SK-N-SH treated with all-trans-retinoic acid at 6 μM for 48 hours (cell line): ENCODE measurements around the gene TMCC3.
"Not testable (repeated sequence)": the region's sequence is repeated elsewhere in the genome, so short reads cannot be mapped to it uniquely, and the experiment has no call there.

Experiments
- ATAC-seq: fragments of 200-7000 bp; cut with Tn5 transposase; 3 replicates; pipeline ENCODE4 v1.9.1; 2020; ENCODE audit warnings: mild to moderate bottlenecking, moderate library complexity
- ARNTL ChIP-seq: fragments of 450-650 bp; formaldehyde crosslinking; IDR thresholded peaks from 2 replicates; pipeline ENCODE4 v1.5.0; 2020; ENCODE audit warnings: low read depth, mild to moderate bottlenecking, moderate library complexity, borderline replicate concordance
- BACH2 ChIP-seq: fragments of 250-450 bp; sonication (Bioruptor Pico); IDR thresholded peaks from 2 replicates; pipeline ENCODE4 v1.9.0; 2021; ENCODE audit warnings: mild to moderate bottlenecking, borderline replicate concordance
- CREB5 ChIP-seq: fragments of 250-450 bp; sonication (Bioruptor Pico); IDR thresholded peaks from 2 replicates; pipeline ENCODE4 v1.5.1; 2020; ENCODE audit warnings: low read depth, mild to moderate bottlenecking, moderate library complexity
- CSDC2 ChIP-seq: fragments of 250-450 bp; sonication (Bioruptor Pico); IDR thresholded peaks from 2 replicates; pipeline ENCODE4 v1.5.0; 2020; ENCODE audit warnings: mild to moderate bottlenecking, moderate library complexity
- CSRNP3 ChIP-seq: fragments of 250-450 bp; sonication (Bioruptor Pico); IDR thresholded peaks from 2 replicates; pipeline ENCODE4 v1.5.1; 2021; ENCODE audit warnings: mild to moderate bottlenecking, moderate library complexity
- ESRRG ChIP-seq: fragments of 250-450 bp; sonication (Bioruptor Pico); IDR thresholded peaks from 2 replicates; pipeline ENCODE4 v1.6.1; 2021; ENCODE audit warnings: mild to moderate bottlenecking
- GLIS3 ChIP-seq: fragments of 250-450 bp; sonication (Bioruptor Pico); IDR thresholded peaks from 2 replicates; pipeline ENCODE4 v1.5.0; 2020; ENCODE audit warnings: mild to moderate bottlenecking, moderate library complexity
- ISL1 ChIP-seq: fragments of 250-450 bp; sonication (Bioruptor Pico); IDR thresholded peaks from 2 replicates; pipeline ENCODE4 v2.1.2; 2022; ENCODE audit warnings: mild to moderate bottlenecking, moderate library complexity
- TCF4 ChIP-seq: fragments of 250-450 bp; sonication (Bioruptor Pico); IDR thresholded peaks from 2 replicates; pipeline ENCODE4 v1.8.0; 2021; ENCODE audit warnings: mild to moderate bottlenecking, moderate library complexity, borderline replicate concordance
- TOX ChIP-seq: fragments of 250-450 bp; sonication (Bioruptor Pico); IDR thresholded peaks from 2 replicates; pipeline ENCODE4 v1.8.0; 2021; ENCODE audit warnings: mild to moderate bottlenecking, moderate library complexity, borderline replicate concordance
- ZC3H10 ChIP-seq: fragments of 250-450 bp; sonication (Bioruptor Pico); IDR thresholded peaks from 2 replicates; pipeline ENCODE4 v1.5.1; 2021; ENCODE audit warnings: mild to moderate bottlenecking, moderate library complexity
- ZFP30 ChIP-seq: fragments of 450-650 bp; formaldehyde crosslinking; IDR thresholded peaks from 2 replicates; pipeline ENCODE4 v1.5.0; 2022; ENCODE audit warnings: mild to moderate bottlenecking, moderate library complexity
- ZNF70 ChIP-seq: fragments of 450-650 bp; formaldehyde crosslinking; IDR thresholded peaks from 2 replicates; pipeline ENCODE4 v1.5.0; 2020; ENCODE audit warnings: mild to moderate bottlenecking, moderate library complexity
- ZNF8 ChIP-seq: fragments of 450-650 bp; formaldehyde crosslinking; IDR thresholded peaks from 2 replicates; pipeline ENCODE4 v1.5.0; 2020; ENCODE audit warnings: mild to moderate bottlenecking, moderate library complexity
- TF ChIP-seq, protein P1 (sequence below): fragments of 250-450 bp; sonication (Bioruptor Pico); IDR thresholded peaks from 2 replicates; pipeline ENCODE4 v1.5.0; 2020; ENCODE audit warnings: mild to moderate bottlenecking, moderate library complexity
- TF ChIP-seq, protein P2 (sequence below): fragments of 250-450 bp; sonication (Bioruptor Pico); IDR thresholded peaks from 2 replicates; pipeline ENCODE4 v1.8.0; 2021; ENCODE audit warnings: low read depth, mild to moderate bottlenecking, moderate library complexity, borderline replicate concordance
- TF ChIP-seq, protein P3 (sequence below): fragments of 250-450 bp; sonication (Bioruptor Pico); IDR thresholded peaks from 2 replicates; pipeline ENCODE4 v1.8.0; 2020; ENCODE audit warnings: mild to moderate bottlenecking, moderate library complexity, borderline replicate concordance

Gene TMCC3

DNA sequence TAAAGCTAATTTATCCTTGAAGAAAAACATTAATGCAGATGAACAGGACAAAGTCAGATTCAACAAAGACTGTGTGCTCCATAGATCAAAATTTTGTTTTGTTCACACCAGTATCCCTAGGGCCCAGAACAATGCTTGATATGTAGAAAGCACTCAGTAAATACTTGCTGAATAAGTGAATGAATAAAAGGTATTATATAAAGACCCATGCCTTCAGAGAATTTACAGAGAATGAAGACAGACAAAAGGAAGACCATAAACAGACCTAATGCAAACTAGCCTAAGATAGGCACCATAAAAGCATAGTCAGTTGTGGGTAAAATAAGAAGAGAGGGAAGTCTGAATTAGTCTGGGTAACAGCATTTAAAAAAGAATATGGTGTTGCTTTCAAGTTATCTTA lies 47.3 kb upstream of the TMCC3 start:
- TF ChIP-seq CREB5 (CRISPR knock-in tag) (no peak), ZFP30 (no peak), CSDC2 (CRISPR knock-in tag) (no peak), BACH2 (no peak), ZNF8 (CRISPR knock-in tag) (no peak), ARNTL (CRISPR knock-in tag) (no peak), ISL1 (CRISPR knock-in tag) (no peak), CSRNP3 (CRISPR knock-in tag) (no peak), ZC3H10 (no peak), TOX (CRISPR knock-in tag) (no peak), ESRRG (CRISPR knock-in tag) (no peak), ZNF70 (CRISPR knock-in tag) (no peak)
- TF ChIP-seq, protein P1, sequence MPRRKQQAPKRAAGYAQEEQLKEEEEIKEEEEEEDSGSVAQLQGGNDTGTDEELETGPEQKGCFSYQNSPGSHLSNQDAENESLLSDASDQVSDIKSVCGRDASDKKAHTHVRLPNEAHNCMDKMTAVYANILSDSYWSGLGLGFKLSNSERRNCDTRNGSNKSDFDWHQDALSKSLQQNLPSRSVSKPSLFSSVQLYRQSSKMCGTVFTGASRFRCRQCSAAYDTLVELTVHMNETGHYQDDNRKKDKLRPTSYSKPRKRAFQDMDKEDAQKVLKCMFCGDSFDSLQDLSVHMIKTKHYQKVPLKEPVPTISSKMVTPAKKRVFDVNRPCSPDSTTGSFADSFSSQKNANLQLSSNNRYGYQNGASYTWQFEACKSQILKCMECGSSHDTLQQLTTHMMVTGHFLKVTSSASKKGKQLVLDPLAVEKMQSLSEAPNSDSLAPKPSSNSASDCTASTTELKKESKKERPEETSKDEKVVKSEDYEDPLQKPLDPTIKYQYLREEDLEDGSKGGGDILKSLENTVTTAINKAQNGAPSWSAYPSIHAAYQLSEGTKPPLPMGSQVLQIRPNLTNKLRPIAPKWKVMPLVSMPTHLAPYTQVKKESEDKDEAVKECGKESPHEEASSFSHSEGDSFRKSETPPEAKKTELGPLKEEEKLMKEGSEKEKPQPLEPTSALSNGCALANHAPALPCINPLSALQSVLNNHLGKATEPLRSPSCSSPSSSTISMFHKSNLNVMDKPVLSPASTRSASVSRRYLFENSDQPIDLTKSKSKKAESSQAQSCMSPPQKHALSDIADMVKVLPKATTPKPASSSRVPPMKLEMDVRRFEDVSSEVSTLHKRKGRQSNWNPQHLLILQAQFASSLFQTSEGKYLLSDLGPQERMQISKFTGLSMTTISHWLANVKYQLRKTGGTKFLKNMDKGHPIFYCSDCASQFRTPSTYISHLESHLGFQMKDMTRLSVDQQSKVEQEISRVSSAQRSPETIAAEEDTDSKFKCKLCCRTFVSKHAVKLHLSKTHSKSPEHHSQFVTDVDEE (CRISPR knock-in tag), result no peak
- TF ChIP-seq, protein P2, sequence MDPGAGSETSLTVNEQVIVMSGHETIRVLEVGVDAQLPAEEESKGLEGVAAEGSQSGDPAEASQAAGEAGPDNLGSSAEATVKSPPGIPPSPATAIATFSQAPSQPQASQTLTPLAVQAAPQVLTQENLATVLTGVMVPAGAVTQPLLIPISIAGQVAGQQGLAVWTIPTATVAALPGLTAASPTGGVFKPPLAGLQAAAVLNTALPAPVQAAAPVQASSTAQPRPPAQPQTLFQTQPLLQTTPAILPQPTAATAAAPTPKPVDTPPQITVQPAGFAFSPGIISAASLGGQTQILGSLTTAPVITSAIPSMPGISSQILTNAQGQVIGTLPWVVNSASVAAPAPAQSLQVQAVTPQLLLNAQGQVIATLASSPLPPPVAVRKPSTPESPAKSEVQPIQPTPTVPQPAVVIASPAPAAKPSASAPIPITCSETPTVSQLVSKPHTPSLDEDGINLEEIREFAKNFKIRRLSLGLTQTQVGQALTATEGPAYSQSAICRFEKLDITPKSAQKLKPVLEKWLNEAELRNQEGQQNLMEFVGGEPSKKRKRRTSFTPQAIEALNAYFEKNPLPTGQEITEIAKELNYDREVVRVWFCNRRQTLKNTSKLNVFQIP (CRISPR knock-in tag), result no peak
- TF ChIP-seq, protein P3, sequence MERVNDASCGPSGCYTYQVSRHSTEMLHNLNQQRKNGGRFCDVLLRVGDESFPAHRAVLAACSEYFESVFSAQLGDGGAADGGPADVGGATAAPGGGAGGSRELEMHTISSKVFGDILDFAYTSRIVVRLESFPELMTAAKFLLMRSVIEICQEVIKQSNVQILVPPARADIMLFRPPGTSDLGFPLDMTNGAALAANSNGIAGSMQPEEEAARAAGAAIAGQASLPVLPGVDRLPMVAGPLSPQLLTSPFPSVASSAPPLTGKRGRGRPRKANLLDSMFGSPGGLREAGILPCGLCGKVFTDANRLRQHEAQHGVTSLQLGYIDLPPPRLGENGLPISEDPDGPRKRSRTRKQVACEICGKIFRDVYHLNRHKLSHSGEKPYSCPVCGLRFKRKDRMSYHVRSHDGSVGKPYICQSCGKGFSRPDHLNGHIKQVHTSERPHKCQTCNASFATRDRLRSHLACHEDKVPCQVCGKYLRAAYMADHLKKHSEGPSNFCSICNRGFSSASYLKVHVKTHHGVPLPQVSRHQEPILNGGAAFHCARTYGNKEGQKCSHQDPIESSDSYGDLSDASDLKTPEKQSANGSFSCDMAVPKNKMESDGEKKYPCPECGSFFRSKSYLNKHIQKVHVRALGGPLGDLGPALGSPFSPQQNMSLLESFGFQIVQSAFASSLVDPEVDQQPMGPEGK, result no peak
- ATAC-seq, result no peak

DNA sequence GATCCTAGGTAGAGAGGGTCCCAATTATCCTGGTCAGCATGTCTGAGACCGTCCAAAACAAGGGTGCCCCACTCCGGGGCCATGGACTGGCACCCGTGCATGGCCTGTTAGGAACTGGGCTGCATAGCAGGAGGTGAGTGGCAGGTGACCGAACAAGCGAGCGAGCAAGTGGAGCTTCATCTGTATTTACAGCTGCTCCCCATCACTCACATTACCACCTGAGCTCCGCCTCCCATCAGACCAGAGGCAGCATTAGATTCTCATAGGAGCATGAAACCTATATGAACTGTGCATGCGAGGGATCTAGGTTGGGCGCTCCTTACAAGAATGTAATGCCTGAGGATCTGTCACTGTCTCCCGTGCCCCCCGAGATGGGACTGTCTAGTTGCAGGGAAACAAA lies 44.4 kb upstream of the TMCC3 start:
- no peak for ATAC-seq
- TF ChIP-seq GLIS3, result no peak
- TF ChIP-seq TCF4 (CRISPR knock-in tag), result no peak
- TF ChIP-seq CREB5 (CRISPR knock-in tag), result no peak
- TF ChIP-seq, protein P2 (CRISPR knock-in tag), result no peak
- no peak for TF ChIP-seq CSDC2 (CRISPR knock-in tag)
- TF ChIP-seq ESRRG (CRISPR knock-in tag), result no peak
- TF ChIP-seq, protein P3, result no peak
- TF ChIP-seq ZC3H10, result no peak
- TF ChIP-seq BACH2, result no peak
- no peak for TF ChIP-seq ZNF8 (CRISPR knock-in tag)

DNA sequence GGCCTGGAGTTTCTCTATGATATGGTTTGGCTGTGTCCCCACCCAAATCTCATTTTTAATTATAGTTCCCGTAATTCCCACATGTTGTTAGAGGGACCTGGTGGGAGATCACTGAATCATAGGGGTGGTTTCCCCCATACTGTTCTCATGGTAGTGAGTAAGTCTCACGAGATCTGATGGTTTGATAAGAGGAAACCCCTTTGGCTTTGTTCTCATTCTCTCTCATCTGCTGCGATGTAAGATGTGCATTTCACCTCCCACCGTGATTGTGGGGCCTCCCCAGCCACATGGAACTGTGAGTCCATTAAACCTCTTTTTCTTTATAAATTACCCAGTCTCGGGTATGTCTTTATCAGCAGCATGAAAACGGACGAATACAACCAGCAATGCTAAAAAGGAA lies 42.5 kb upstream of the TMCC3 start:
- not testable (repeated sequence) for ATAC-seq
